ENCODE measurements around the gene FCAR.
"Not testable (repeated sequence)": the region's sequence is repeated elsewhere in the genome, so short reads cannot be mapped to it uniquely, and the experiment has no call there.

FCAR gene

DNA sequence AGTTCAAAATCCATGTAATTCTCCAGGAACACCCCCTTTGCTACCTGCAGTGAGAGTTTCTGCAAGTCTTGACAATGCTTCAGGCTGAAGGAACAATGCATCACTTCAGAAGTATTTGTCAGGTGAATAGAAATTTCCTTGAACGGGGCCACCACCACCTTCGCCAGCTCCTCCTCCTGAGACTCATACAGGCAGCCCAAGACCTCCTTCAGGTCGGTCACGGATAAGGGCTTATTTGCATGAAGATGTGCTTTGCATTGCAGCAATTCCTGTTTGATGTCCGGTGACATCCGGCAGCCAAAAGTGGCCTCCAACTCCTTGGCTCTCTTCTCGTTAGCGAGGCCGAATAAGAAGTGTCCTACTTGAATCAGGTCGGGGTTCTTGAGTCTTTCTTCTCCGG lies 64.9 kb downstream of the FCAR start:
- DNase-seq (ENCODE audit: extremely low spot score, insufficient read length, low read depth) = no peak
- no peak for FAIRE-seq

DNA sequence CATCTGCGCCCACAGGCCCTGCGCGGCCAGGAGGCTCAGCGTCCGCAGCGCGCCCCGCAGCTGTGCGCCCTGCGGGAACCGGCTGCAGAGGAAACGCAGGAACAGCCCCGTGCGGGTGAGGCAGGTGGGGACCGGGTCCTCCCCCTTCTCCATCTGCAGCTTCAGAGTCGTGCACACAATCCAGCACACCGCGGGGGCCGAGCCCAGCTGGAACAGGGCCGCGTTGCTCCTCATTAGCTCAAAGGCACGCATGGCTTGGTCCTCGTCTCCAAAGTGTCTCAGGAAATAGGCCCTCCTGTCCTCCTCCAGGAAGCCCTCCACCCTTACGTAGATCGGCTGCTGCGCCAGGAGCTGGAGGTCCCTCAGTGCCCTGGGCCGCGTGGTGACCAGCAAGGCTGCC lies 65.5 kb downstream of the FCAR start:
- FAIRE-seq; DNase-seq (ENCODE audit: extremely low spot score, insufficient read length, low read depth): not testable (repeated sequence)
